ENCODE results near the gene TMEM88. TPM values are rescaled to one million over a fixed set of nuclear protein-coding genes. Genes with fewer than 3 reads are reported as not detected.

TMEM88 gene
- total and polyA plus RNA-seq, 8 donors = 2.1 to 28.5 (median 2.9) TPM

GRCh38 chr17:7838090-7839075 is 16.5 kb upstream of the TMEM88 start:
- 14 to 18% methylated on average over 8 to 11 of the region's 12 CpGs for WGBS, 2 donors
- no peaks in the 10 kb centered on the region for H3K27me3 ChIP-seq
- no peak for FAIRE-seq
- peak in 4 of 6 donors; percentile 45 to 76 (median 64) for DNase-seq
- H3K4me3 ChIP-seq = peak overlapping the region in 1 of 4 donors; percentile 64
- peaks cover 9 to 20% (median 10%) of the 10 kb centered on the region in 3 donors for H3K4me1 ChIP-seq
- no peaks in the 10 kb centered on the region for H3K9me3 ChIP-seq
- ATAC-seq = no peak
- H3K27ac ChIP-seq = peak overlapping the region in 3 of 4 donors; percentile 94 to 99 (median 98)
- intact Hi-C loops (cut with DNase I) = no loop called here
- TF ChIP-seq CTCF (IDR thresholded peaks at IDR 0.05) = no peak
- H3K36me3 ChIP-seq = no peaks in the 10 kb centered on the region

- H3K4me3 ChIP-seq = no peak overlapping the region
- H3K27me3 ChIP-seq = no peaks in the 10 kb centered on the region
- 55 to 62% methylated on average over 6 of the region's 6 CpGs for WGBS, 2 donors
- H3K4me1 ChIP-seq = peaks cover 7 to 20% (median 10%) of the 10 kb centered on the region in 3 donors
- DNase-seq = peak in 2 of 6 donors; percentile 25 to 55
- FAIRE-seq = no peak
- TF ChIP-seq CTCF (IDR thresholded peaks at IDR 0.05) = no peak
- intact Hi-C loops (cut with DNase I) = no loop called here
- H3K9me3 ChIP-seq = no peaks in the 10 kb centered on the region
- peak overlapping the region in 1 of 4 donors; percentile 22 for H3K27ac ChIP-seq
- no peak for ATAC-seq
- H3K36me3 ChIP-seq = no peaks in the 10 kb centered on the region
These were observed 15.5 kb upstream of the TMEM88 start for GRCh38 chr17:7839190-7839875.

GRCh38 chr17:7839876-7840261 is 15.0 kb upstream of the TMEM88 start:
- Histone ChIP-seq H3K4me3 (no peak overlapping the region), H3K4me1 (peaks cover 8 to 20% (median 10%) of the 10 kb centered on the region in 3 donors), H3K36me3 (no peaks in the 10 kb centered on the region), H3K27ac (no peak overlapping the region), H3K9me3 (no peaks in the 10 kb centered on the region), H3K27me3 (no peaks in the 10 kb centered on the region)
- FAIRE-seq = no peak
- 58 to 71% methylated on average over 2 of the region's 2 CpGs for WGBS, 2 donors
- peak in 1 of 6 donors; percentile 10 for DNase-seq
- intact Hi-C loops (cut with DNase I) = no loop called here
- no peak for ATAC-seq
- TF ChIP-seq CTCF (IDR thresholded peaks at IDR 0.05) = no peak

GRCh38 chr17:7840441-7840840 is 14.4 kb upstream of the TMEM88 start:
- FAIRE-seq = no peak
- WGBS, 2 donors = 35 to 42% methylated on average over 1 of the region's 1 CpG
- no peak for ATAC-seq

More at GRCh38 chr17:7840441-7840840, 14.4 kb upstream of the TMEM88 start:
- peak overlapping the region in 1 of 4 donors; percentile 96 for H3K27ac ChIP-seq
- H3K9me3 ChIP-seq = no peaks in the 10 kb centered on the region
- H3K36me3 ChIP-seq = no peaks in the 10 kb centered on the region
- intact Hi-C loops (cut with DNase I) = no loop called here
- H3K4me3 ChIP-seq = no peak overlapping the region
- no peak for DNase-seq
- no peak for TF ChIP-seq CTCF (IDR thresholded peaks at IDR 0.05)
- no peaks in the 10 kb centered on the region for H3K27me3 ChIP-seq
- peaks cover 13 to 26% (median 15%) of the 10 kb centered on the region in 3 donors for H3K4me1 ChIP-seq
